Stimulated activated CD8-positive, alpha-beta memory T cell treated with anti-CD3 and anti-CD28 coated beads, Interleukin-15, amount 100 ng/mL, for 1 hour (primary cell): ENCODE results near the gene C1QTNF12.
"Not testable (repeated sequence)": the region's sequence is repeated elsewhere in the genome, so short reads cannot be mapped to it uniquely, and the experiment has no call there.

Experiments used
- DNase-seq: peaks from one replicate; pipeline ENCODE4 v3.0.0-alpha.2; 2020; ENCODE audit warnings: low read depth

Gene C1QTNF12

DNA sequence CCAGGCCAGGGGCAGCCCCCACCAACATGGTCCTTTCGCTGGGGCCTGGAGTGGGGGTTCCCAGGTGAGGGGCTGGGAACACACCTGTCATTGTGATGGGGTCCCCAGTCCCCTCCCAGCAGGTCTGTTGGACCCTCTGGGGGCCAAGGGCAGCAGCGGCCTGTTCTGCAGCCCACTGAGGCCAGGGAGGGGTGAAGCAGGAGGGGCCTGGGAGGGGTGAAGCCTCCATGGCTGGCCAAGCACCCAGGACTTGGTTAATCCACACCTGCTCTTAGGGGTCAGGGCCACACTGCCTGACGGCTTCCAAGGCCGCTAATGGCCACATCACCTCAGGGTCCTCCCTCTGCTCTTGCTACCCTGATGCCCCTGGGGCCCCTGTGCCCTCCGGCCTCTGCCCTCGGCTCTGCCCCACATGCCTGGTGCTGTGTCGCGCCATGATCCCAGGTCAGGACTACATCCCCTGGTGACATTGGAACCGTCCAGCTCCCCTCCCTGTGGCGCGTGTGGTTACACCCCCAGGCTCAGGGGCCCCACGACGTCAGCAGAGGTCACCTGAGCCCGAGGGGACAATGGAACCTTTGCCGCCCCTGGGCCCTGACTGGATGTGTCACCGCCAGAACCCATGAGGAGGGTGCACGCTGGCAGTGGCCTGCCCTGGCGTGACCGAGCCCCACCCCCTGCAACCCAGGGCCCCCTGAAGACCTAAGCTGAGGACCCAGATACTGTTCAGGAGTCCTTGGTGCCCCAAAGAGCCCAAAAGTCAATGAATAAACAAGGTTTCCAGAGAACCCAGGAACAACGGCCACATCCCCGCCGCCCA lies 47.2 kb downstream of the C1QTNF12 start:
- no peak for DNase-seq

DNA sequence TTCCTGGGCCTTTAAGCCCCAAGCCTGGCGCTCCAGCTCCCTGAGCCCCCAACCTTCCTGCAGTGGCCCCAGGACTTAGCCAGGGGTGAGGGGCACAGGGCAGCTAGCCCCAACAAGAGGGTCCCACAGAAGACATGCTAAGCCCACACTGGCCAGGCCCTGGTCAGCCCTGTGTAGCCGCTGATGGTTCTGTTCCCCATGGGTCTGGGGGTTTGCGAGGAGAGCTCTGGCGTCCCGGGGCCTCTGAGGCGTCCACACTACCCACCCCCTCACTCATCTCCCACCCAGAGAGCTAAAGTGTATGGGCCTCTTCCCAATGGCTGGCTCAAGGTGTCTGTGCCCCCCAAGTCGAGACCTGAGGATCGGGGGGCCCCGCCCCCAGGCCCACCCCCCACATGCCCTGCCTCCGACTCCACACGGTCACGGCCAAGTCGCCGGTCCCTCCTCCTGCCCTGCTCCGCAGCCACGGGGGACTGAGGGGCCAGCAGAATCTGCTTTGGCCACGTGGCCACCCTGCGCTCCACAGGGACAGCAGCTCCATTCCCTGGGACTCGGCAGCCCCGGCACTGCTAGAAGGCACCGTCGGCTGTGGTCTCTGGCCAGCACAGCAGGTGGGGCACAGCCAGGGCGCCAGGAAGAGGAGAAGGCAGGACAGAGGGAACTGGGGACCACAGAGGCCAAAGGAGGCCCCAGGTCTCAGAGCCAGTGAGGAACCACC lies 47.9 kb downstream of the C1QTNF12 start:
- DNase-seq: no peak

- no peak for DNase-seq
Measured at GRCh38 chr1:1197551-1198422, 48.7 kb downstream of the C1QTNF12 start.

DNA sequence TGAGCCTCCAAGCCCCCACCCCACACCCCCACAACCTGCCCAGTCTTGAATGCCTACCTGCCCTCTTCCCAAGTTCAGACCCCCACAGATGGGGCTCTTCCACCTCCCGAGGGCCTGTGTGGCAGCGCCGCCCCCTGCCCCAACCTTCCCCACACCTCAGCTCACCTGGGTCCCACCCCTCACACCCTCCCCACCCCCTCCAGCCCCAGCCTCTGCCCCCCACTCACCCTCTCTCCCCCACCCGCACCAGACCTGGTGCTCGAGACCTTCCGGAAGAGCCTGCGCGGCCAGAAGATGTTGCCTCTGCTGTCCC lies 49.4 kb downstream of the C1QTNF12 start:
- DNase-seq: no peak

GRCh38 chr1:1196431-1197187 lies 49.9 kb downstream of the C1QTNF12 start:
- DNase-seq: no peak

GRCh38 chr1:1195726-1196125 lies 50.8 kb downstream of the C1QTNF12 start:
- not testable (repeated sequence) for DNase-seq

- DNase-seq: no peak
Measured at GRCh38 chr1:1194723-1195122, 51.8 kb downstream of the C1QTNF12 start.
